HG03060 (cell line): Measurements from ENCODE around the gene PTGIR.

ENCODE experiments used
- ATAC-seq: cut with Tn5 transposase; IDR thresholded peaks from one replicate; pipeline ENCODE4 v1.9.1; 2021; ENCODE audit warnings: low read depth, moderate number of reproducible peaks; ENCODE audit not compliant: unreplicated experiment

The PTGIR gene

GRCh38 chr19:46616631-46617322, 8.1 kb downstream of the PTGIR start:
- ATAC-seq: no peak

- no peak for ATAC-seq
Measured at GRCh38 chr19:46615966-46616365, 8.9 kb downstream of the PTGIR start.

- no peak for ATAC-seq
Measured at GRCh38 chr19:46614114-46614722, 10.7 kb downstream of the PTGIR start.

GRCh38 chr19:46613525-46613924, 11.4 kb downstream of the PTGIR start:
- ATAC-seq: no peak

GRCh38 chr19:46611776-46612175, 13.1 kb downstream of the PTGIR start:
- ATAC-seq: no peak

- no peak for ATAC-seq
Measured at GRCh38 chr19:46610851-46611770, 13.8 kb downstream of the PTGIR start.

GRCh38 chr19:46610413-46610775, 14.5 kb downstream of the PTGIR start:
- no peak for ATAC-seq

GRCh38 chr19:46609511-46610412, 15.1 kb downstream of the PTGIR start:
- no peak for ATAC-seq

GRCh38 chr19:46608581-46609345, 16.1 kb downstream of the PTGIR start:
- ATAC-seq: no peak

GRCh38 chr19:46608178-46608577, 16.7 kb downstream of the PTGIR start:
- no peak for ATAC-seq

- no peak for ATAC-seq
Measured at GRCh38 chr19:46607448-46607841, 17.4 kb downstream of the PTGIR start.

GRCh38 chr19:46606681-46607447, 18.0 kb downstream of the PTGIR start:
- ATAC-seq: no peak

- ATAC-seq: no peak
Measured at GRCh38 chr19:46606019-46606418, 18.9 kb downstream of the PTGIR start.

GRCh38 chr19:46605356-46605821, 19.5 kb downstream of the PTGIR start:
- no peak for ATAC-seq

- no peak for ATAC-seq
Measured at GRCh38 chr19:46604781-46605355, 20.0 kb downstream of the PTGIR start.

GRCh38 chr19:46603752-46604231, 21.1 kb downstream of the PTGIR start:
- no peak for ATAC-seq

- ATAC-seq: no peak
Measured at GRCh38 chr19:46603195-46603637, 21.7 kb downstream of the PTGIR start.
